ENCODE results near the gene CYREN.

CYREN gene

GRCh38 chr7:135195968-135196629, 25.6 kb upstream of the CYREN start:
- no peak for DNase-seq

- DNase-seq, result no peak
Measured at GRCh38 chr7:135195156-135195555, 24.6 kb upstream of the CYREN start.

GRCh38 chr7:135194494-135195095, 24.1 kb upstream of the CYREN start:
- no peak for DNase-seq

GRCh38 chr7:135193615-135194081, 23.1 kb upstream of the CYREN start:
- no peak for DNase-seq

- no peak for DNase-seq
Measured at GRCh38 chr7:135192914-135193536, 22.5 kb upstream of the CYREN start.

DNA sequence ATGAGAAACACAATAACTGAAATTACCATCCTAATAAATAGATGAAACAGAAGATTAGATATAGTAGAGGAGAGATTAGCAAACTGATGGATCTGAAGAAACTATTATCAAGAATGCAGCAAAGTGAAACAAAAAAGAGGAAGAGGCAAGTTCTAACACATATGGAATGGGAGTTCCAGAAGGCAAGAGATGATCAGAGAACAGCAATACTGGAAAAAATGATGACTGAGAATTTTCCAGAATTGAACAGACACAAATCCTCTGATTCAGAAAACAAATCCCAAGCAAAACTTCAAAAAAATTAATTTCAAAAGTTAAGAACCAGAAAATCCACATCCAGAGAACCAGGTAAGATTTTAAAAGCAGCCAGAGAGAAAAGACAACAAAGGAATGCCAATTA, 20.2 kb upstream of the CYREN start:
- DNase-seq, result no peak

GRCh38 chr7:135189961-135190360, 19.5 kb upstream of the CYREN start:
- no peak for DNase-seq

GRCh38 chr7:135189221-135189662, 18.7 kb upstream of the CYREN start:
- DNase-seq, result no peak

DNA sequence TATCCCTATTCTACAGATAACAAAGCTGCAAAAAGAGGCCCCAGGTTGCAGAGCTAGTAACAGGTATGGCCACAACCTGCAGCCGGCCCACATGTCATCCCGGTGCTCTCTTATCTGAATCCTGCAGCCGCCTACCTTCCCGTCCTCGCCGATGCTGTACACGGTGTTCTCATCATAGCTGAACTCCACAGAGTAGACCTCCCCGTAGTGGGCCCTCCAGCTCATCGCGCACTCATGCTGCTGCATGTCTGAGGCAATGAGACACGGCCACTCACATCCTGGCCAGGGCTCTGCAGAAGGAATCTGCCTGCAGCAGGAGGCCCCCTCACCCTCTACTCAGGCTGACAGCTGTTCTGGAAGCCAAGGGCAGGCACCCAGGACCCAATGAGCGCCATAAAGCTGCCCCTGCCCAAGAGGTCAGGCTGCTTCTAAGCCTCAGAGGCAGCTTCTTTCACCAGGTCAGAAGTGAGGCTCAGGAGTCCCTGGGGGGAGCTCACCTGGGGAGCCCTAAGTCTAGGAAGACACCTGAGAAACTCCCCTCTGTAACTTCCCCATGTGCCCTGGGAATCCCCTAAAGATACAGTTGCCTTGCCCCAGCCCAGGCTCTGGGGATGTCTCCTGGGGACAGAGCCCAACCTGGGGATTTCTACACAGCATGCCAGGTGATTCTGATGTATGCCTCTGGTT, 17.9 kb upstream of the CYREN start:
- DNase-seq, result no peak

DNA sequence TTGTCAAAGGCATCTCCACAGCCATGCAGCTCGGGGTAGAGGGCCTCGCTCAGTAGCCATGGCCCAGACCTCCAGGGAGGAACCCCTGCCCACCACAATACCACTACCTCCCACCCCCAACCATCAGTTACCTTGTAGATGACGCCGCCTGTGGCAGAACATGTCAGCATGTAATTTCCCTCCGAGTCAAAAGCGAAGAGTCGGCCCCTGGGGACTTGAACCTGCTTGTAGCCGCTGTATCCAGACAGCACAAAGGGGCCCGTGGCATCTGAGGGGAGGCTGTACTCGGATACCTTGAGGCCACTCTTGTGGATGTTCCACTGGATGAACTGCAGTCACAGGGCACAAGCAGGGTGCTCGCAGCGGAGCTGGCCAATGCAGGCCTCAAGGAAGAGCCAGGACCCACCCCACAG, 16.3 kb upstream of the CYREN start:
- DNase-seq, result no peak

DNA sequence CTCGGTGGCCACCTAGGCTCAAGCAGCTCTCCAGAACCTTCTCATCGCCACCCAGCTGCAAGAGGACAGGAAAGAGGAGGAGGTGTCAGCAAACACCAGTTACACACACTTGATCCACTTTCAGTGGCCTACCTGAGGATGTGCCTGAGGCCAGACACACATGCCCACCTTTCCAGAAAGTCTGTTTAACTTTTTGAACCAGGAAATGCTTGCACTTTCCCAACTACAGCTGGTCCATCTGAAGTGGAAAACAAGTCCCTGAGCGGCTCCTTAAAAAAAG, 15.7 kb upstream of the CYREN start:
- DNase-seq, result no peak

DNA sequence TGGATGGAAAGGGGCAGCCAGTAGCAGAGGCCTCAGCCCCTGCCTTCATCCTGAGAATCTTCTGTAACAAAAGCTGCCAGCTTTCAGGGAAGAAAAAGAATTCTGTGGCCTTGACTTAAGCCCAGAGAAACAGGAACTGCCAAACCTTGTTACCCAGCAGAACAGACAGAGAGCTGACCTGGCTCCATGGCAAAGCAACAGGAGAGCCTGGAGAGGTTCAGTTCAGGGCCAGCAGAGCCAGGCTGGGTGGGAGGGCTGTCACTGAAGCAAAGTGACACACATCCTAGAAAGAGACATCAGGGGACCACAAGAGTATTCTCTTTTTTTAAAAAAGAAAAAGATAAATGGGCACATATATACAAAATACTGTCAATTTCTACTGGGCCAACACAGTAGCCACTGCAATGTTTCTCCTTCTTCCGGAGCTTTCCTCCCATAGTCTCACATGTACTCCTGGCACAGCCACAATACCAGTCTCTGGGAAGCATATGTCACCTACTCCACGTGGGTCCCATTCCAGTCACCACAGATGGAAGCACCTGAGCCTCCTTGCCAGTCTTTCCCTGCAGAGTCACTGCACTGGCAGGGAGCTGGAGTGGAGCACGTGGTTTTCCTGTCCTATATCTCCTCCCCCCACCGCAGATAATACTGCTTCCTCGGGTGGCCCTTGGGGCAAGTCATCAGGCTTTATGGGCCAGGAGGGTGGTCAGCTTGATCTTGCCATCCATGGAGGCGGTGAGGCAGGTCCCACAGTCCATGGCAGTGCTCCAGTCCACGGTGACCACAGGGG, 15.2 kb upstream of the CYREN start:
- no peak for DNase-seq

- DNase-seq, result no peak
Measured at GRCh38 chr7:135184254-135184841, 13.8 kb upstream of the CYREN start.

DNA sequence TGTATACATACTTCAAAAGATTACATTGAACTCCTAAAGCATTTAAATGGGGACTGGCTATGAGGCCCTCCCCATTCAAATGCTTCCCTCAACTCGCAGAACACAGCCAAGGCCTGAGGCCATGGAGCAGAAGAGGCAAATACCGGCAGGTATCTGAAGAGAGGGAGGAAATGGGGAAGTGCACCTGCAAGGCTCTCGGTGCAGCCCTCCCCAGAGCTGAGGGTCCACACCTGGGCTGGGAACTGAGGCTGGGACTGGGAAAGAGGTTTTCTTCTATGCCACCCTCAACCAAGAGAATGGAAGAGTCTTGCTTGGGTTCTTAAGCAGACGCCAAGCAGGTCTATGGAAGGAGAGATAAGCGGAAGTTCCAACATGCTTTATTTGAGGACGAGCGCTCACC, 13.0 kb upstream of the CYREN start:
- no peak for DNase-seq

- no peak for DNase-seq
Measured at GRCh38 chr7:135181929-135182678, 11.6 kb upstream of the CYREN start.

DNA sequence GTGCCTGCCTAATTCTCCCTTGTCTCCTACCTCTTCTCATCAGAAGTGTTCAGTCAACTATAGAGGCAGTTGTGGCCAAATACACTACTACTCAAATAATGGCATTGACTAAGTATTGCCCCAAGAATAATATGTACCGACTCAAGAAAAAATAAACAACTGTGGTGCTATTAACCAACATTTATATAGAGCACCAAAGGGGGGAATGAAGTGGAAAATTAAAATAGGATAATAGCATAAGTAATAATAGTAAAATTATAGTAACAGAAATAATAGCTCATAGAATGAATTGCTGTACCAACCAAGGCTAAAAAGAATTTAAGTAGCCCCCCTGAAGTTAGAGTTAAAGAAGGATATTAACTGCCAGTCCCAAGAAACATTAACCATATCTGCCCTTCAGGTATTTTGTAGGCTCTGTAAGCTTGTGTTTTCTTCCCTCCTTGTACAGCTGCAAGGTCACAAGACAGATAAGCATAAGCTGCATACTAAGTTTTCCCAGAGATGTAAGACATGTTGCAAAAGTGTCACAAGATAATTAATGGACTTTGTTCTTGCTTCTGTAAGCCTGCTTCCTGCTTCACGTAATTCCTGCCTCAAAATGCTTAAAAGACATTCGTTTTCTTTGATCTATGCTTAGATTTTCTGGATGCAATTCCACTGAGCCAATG, 10.9 kb upstream of the CYREN start:
- DNase-seq, result no peak

DNA sequence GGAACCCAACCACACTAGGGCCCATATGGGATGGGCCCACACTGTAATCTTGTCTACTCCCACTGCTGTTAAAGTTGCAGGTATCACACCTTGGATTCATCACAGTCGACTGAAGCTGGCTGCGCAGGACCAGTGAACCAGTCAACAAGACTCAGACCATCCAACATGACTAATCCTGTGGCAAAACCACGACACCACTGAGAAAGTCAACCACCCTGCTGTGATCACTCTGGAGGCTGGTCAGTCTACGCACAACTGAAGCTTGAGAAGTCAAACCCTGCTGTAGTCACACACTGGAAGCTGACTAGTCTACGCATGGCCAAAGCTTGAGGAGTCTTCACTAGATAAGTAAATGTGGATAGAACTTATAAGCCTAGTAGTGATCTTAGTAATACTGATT, 9.6 kb upstream of the CYREN start:
- DNase-seq, result no peak

- no peak for DNase-seq
Measured at GRCh38 chr7:135179321-135179925, 8.9 kb upstream of the CYREN start.

- no peak for DNase-seq
Measured at GRCh38 chr7:135178364-135178763, 7.9 kb upstream of the CYREN start.

DNA sequence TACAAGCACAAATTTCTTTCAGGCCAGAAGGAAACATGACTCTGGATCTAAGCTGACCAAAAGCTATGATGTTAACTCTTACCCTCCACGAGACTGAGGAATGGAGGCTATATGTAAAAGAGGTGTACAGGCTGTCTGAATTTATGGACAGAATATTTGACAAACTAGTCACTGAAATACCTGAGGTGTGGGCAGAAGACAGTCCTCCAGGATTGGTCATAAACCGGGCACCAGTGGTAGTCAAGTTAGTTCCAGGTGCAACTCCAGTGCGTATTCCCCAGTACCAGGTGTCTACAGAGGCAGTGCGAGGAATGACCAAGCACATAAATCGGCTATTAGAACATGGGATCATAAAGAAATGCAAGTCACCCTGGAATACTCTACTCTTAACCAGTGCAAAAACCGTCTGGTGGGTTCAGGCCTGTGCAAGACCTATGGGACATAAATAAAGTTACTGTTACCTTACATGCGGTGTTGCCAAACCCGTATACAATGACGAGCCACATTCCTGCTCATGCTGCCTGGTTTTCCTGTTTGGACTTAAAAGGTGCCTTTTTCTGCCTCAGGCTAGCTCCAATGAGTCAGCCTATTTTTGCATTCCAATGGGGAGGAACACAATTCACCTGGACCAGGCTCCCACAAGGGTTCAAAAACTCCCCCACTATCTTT, 6.7 kb upstream of the CYREN start:
- no peak for DNase-seq

All from NCI-H1048 (cell line).